DND-41 (cell line): Measurements from ENCODE around the gene TOX2.

Experiments used
- CTCF ChIP-seq: IDR thresholded peaks from 2 replicates; pipeline ENCODE4 v1.5.1; 2012; ENCODE audit warnings: borderline replicate concordance, low read length, moderate library complexity, mild to moderate bottlenecking; ENCODE audit not compliant: poor library complexity, severe bottlenecking; ENCODE audit errors: extremely low read depth
- EZH2 ChIP-seq: IDR thresholded peaks from 3 replicates; pipeline ENCODE4 v1.6.1; 2012; ENCODE audit warnings: borderline replicate concordance, low read depth, mild to moderate bottlenecking, moderate library complexity, low read length, inconsistent platforms; ENCODE audit not compliant: severe bottlenecking

GRCh38 chr20:43991261-43991660 is 76.6 kb downstream of the TOX2 start:
- no peak for TF ChIP-seq CTCF
- no peak for TF ChIP-seq EZH2
